K562 (cell line): ENCODE measurements around the gene PITX2. TPM values are rescaled to one million over a fixed set of nuclear protein-coding genes. Genes with fewer than 3 reads are reported as not detected.

Source experiments
- ATAC-seq: fragments of 200-7000 bp; cut with Tn5 transposase; 3 replicates; pipeline ENCODE4 v1.9.1; 2020; ENCODE audit warnings: moderate library complexity
- BruUV-seq: library from RNA; stranded (reverse); fragments of 400-500 nt; replicated peaks from 2 replicates; lab custom pipeline; 2021; lab: Mats Ljungman, UMichigan
- CTCF ChIA-PET: fragments of 300-600 bp; formaldehyde crosslinking; extraction: SDS; loops from one replicate; lab custom pipeline; 2021; ENCODE audit warnings: low intra/inter-chr PET ratio; lab: Yijun Ruan, JAX
- POLR2A ChIA-PET: fragments of 300-600, 350-650 bp; sonication (Branson Sonifier 250); formaldehyde crosslinking; extraction: SDS; loops from one replicate; lab custom pipeline; 2021; ENCODE audit warnings: antibody characterized with exemption, inconsistent platforms; lab: Yijun Ruan, JAX
- DNase-seq, 4 experiments: peaks; one replicate each; pipeline versions ENCODE4 v3.0.0 to v3.0.0-alpha.2; 2011 to 2018; ENCODE audit warnings: low spot score in 3 of 4, mixed read lengths in 3 of 4; ENCODE audit errors: extremely low read depth in 1 of 4
- FAIRE-seq: peaks from 2 replicates; lab custom pipeline; 2011; peaks lifted over from hg19 to GRCh38; lab: Jason Lieb, UNC
- H2AFZ ChIP-seq: 2 replicates; pipeline ENCODE4 v1.6.0; 2011; ENCODE audit warnings: low read depth, low read length, control low read depth, inconsistent platforms
- H3K27ac ChIP-seq: fragments of 200-600 bp; 3 replicates; pipeline ENCODE4 v1.8.0; 2011; ENCODE audit warnings: low read depth, mild to moderate bottlenecking, control low read depth, inconsistent platforms, low read length, moderate library complexity, mixed read lengths; ENCODE audit errors: extremely low read depth
- H3K27me3 ChIP-seq, 2 experiments: fragments of 300-600 bp in 1 of 2; 2 replicates in 1 of 2; 3 replicates in 1 of 2; pipeline versions ENCODE4 v1.6.0 to v1.8.0; 2011; ENCODE audit warnings: inconsistent platforms in 2 of 2, low read length in 2 of 2, mild to moderate bottlenecking in 1 of 2, mixed read lengths in 1 of 2, moderate library complexity in 1 of 2; ENCODE audit not compliant: control insufficient read depth in 2 of 2, insufficient read depth in 2 of 2
- H3K36me3 ChIP-seq: fragments of 300-600 bp; 3 replicates; pipeline ENCODE4 v1.8.0; 2011; ENCODE audit warnings: mild to moderate bottlenecking, low read length, inconsistent platforms; ENCODE audit not compliant: control insufficient read depth, insufficient read depth
- H3K4me1 ChIP-seq, 2 experiments: fragments of 200-600 bp in 1 of 2; replicated peaks in 1 of 2; 2 replicates in 1 of 2; 3 replicates in 1 of 2; pipeline versions ENCODE4 v1.5.1 to v1.8.0; 2011; ENCODE audit warnings: inconsistent platforms in 2 of 2, low read length in 2 of 2, mild to moderate bottlenecking in 1 of 2, mixed read lengths in 1 of 2, moderate library complexity in 1 of 2; ENCODE audit not compliant: control insufficient read depth in 2 of 2, insufficient read depth in 2 of 2
- H3K4me2 ChIP-seq: 2 replicates; pipeline ENCODE4 v1.6.1; 2011; ENCODE audit warnings: low read length, control low read depth, inconsistent platforms, mixed read lengths; ENCODE audit not compliant: insufficient read depth
- H3K4me3 ChIP-seq: fragments of 200-600 bp; sonication (generic), shearing (Covaris generic); 2 replicates; pipeline ENCODE4 v1.5.1; 2016; ENCODE audit warnings: control low read depth, inconsistent platforms
- H3K79me2 ChIP-seq: fragments of 200-600 bp; 3 replicates; pipeline ENCODE4 v1.8.0; 2011; ENCODE audit warnings: low read length, inconsistent platforms; ENCODE audit not compliant: control insufficient read depth, insufficient read depth
- H3K9ac ChIP-seq, 2 experiments: 2 replicates each; pipeline versions ENCODE4 v1.6.0 to v1.6.1; 2011; ENCODE audit warnings: low read depth in 2 of 2, low read length in 2 of 2, control low read depth in 1 of 2, inconsistent platforms in 1 of 2, mild to moderate bottlenecking in 1 of 2, mixed read lengths in 1 of 2; ENCODE audit not compliant: insufficient read depth in 1 of 2
- H3K9me1 ChIP-seq: one replicate; pipeline ENCODE4 v1.6.0; 2011; ENCODE audit warnings: inconsistent platforms, mild to moderate bottlenecking, low read length, moderate library complexity; ENCODE audit not compliant: control insufficient read depth, insufficient read depth
- H3K9me3 ChIP-seq: replicated peaks from 2 replicates; pipeline ENCODE4 v1.5.1; 2011; ENCODE audit warnings: low read depth, low read length, inconsistent platforms; ENCODE audit not compliant: control insufficient read depth, insufficient read depth
- H4K20me1 ChIP-seq: replicated peaks from 2 replicates; pipeline ENCODE4 v1.6.1; 2011; ENCODE audit warnings: low read length, inconsistent platforms, mixed read lengths; ENCODE audit not compliant: control insufficient read depth, insufficient read depth
- CEBPB ChIP-seq: fragments of 450-650 bp; IDR thresholded peaks from 2 replicates; pipeline ENCODE4 v1.6.1; 2016; ENCODE audit warnings: missing genetic modification characterization, missing compliant biosample characterization
- CHCHD3 ChIP-seq: fragments of 250-450 bp; sonication (Bioruptor Pico); IDR thresholded peaks from 2 replicates; pipeline ENCODE4 v2.1.2; 2022; ENCODE audit warnings: mild to moderate bottlenecking
- E2F5 ChIP-seq: sonication (generic); formaldehyde crosslinking; IDR thresholded peaks from 2 replicates; pipeline ENCODE4 v1.8.0; 2022; ENCODE audit warnings: mild to moderate bottlenecking, missing genetic modification reagents
- FUS ChIP-seq: fragments of 200-400 bp; formaldehyde crosslinking; optimal IDR thresholded peaks from 2 replicates; pipeline ENCODE3; 2017; ENCODE audit warnings: low read depth, low read length
- HDAC1 ChIP-seq, 2 experiments: fragments of 450-650 bp; IDR thresholded peaks; 2 replicates each; pipeline ENCODE4 v1.6.1; 2016 to 2017; ENCODE audit warnings: inconsistent platforms in 1 of 2, mild to moderate bottlenecking in 1 of 2, moderate library complexity in 1 of 2
- SMARCC2 ChIP-seq: fragments of 450-650 bp; IDR thresholded peaks from 2 replicates; pipeline ENCODE4 v1.6.1; 2017; ENCODE audit warnings: antibody characterized with exemption, moderate library complexity, mild to moderate bottlenecking, low read depth
- VEZF1 ChIP-seq: fragments of 200-800 bp; sonication (Bioruptor generic); IDR thresholded peaks from 2 replicates; pipeline ENCODE4 v1.6.1; 2017; ENCODE audit warnings: missing genetic modification characterization, missing compliant biosample characterization
- ZFP36 ChIP-seq: fragments of 150-350 bp; IDR thresholded peaks from 2 replicates; pipeline ENCODE4 v1.6.1; 2018; ENCODE audit warnings: low read length, low read depth; ENCODE audit not compliant: partially characterized antibody
- ZNF655 ChIP-seq: fragments of 250-450 bp; sonication (Bioruptor Pico); IDR thresholded peaks from 2 replicates; pipeline ENCODE4 v1.5.0; 2021
- WGBS: fragments of 100-300 bp; shearing (Covaris generic); methylation state at CpG from one replicate; pipeline ENCODE4 v1.1.6; 2016; ENCODE audit warnings: low coverage, mixed read lengths; ENCODE audit not compliant: insufficient coverage; ENCODE audit errors: missing lambda C conversion rate; 5-methylcytosine and 5-hydroxymethylcytosine counted together
- in situ Hi-C: fragments of 300-500 bp; cut with MboI; formaldehyde crosslinking; loops from 4 replicates; pipeline ENCODE4 v1.15.0; 2018; ENCODE audit warnings: inconsistent platforms, mixed read lengths
- intact Hi-C: fragments of 100-400 bp; cut with micrococcal nuclease; formaldehyde crosslinking; loops from 2 replicates; pipeline ENCODE4 v1.14.2; 2022
- polyA plus RNA-seq, 8 experiments: library from polyadenylated mRNA; depleted of rRNA in 4 of 8; stranded (reverse) in 5 of 8; unstranded in 3 of 8; fragments of >200 nt; fragmentation: Nextera tagmentation in 2 of 8; fragmentation: Illumina TruSeq in 1 of 8; extraction: Ambion mirVana in 2 of 8; extraction: Trizol in 1 of 8; gene quantifications; 2 replicates each; pipeline versions ENCODE4 v1.2.1 to v1.2.3, GENCODE V29; 2011 to 2014; ENCODE audit warnings: inconsistent platforms in 1 of 8, missing spikeins in 1 of 8
- total RNA-seq, 7 experiments: library from RNA; depleted of rRNA in 6 of 7; stranded (reverse); fragments of >200 nt in 6 of 7; fragmentation: Illumina TruSeq in 2 of 7; extraction: Trizol in 2 of 7; gene quantifications; 2 replicates each; pipeline versions ENCODE4 v1.2.1 to v1.2.3, GENCODE V29; 2011 to 2021; ENCODE audit warnings: low replicate concordance in 1 of 7

PITX2 gene
- total and polyA plus RNA-seq, 9 of the 15 experiments (the other 6 are each of a cell fraction or from before 2014, with no cell fraction given): 0.08 TPM; not detected in 8

- no peak for TF ChIP-seq ZNF655 (CRISPR knock-in tag)
- TF ChIP-seq ZFP36: no peak
- no peak for TF ChIP-seq CHCHD3 (CRISPR knock-in tag)
Observed at GRCh38 chr4:110624398-110624780, 1.5 kb upstream of the PITX2 start (continued).

- Histone ChIP-seq H3K9me3 (no peaks in the 10 kb centered on the region), H3K9me1 (no peaks in the 10 kb centered on the region), H3K36me3 (no peaks in the 10 kb centered on the region), H4K20me1 (no peaks in the 10 kb centered on the region), H2AFZ (no peak overlapping the region), H3K79me2 (no peaks in the 10 kb centered on the region), H3K4me2 (no peak overlapping the region), H3K4me3 (no peak overlapping the region), H3K27ac (no peak overlapping the region), H3K27me3 (peaks cover 10 to 55% of the 10 kb centered on the region in 2 experiments; a peak in 4 of 5 replicates), H3K4me1 (peaks cover 0 to 5% of the 10 kb centered on the region in 2 experiments; a peak in 1 of 5 replicates)
- WGBS: 2% methylated on average over 11 of the region's 11 CpGs
- no peak for ATAC-seq
- ChIA-PET CTCF (no interaction called here), POLR2A (no interaction called here)
- no peak for FAIRE-seq
- DNase-seq: no peak
- intact Hi-C loops: no loop called here
- BruUV-seq: no TSS peak
- in situ Hi-C loops: no loop called here
- TF ChIP-seq E2F5 (CRISPR knock-in tag): no peak
- TF ChIP-seq HDAC1 (IDR thresholded peaks at IDR 0.05): no peak
- no peak for TF ChIP-seq SMARCC2
- TF ChIP-seq VEZF1 (CRISPR knock-in tag): no peak
- no peak for TF ChIP-seq ZFP36
- no peak for TF ChIP-seq FUS
- no peak for TF ChIP-seq CEBPB (tag)
- TF ChIP-seq, all 486 proteins: peak for 0
- H3K9ac ChIP-seq: no peak overlapping the region
Observed at GRCh38 chr4:110623718-110624397, 981 bp upstream of the PITX2 start.
